Stimulated activated effector memory CD8-positive, alpha-beta T cell treated with anti-CD3 and anti-CD28 coated beads, Interleukin-12 subunit alpha, Interleukin-12 subunit beta, amount 100 ng/mL, for 72 hours (primary cell): ENCODE data around the gene BAMBI.
A peak's percentile ranks its signal among the peaks of the same experiment; 100 is the strongest.

Source experiments
- ATAC-seq: fragments of 150-1000 bp; cut with Tn5 transposase; 2 replicates; pipeline ENCODE4 v1.10.0; 2021
- DNase-seq, 2 donors: peaks; one replicate each; pipeline ENCODE4 v3.0.0; 2021 to 2022; ENCODE audit warnings: low spot score in 2 of 2
- H3K27ac Mint-ChIP-seq: one replicate; pipeline ENCODE4 v1.8.0; 2022; ENCODE audit warnings: mild to moderate bottlenecking, mixed read lengths
- H3K36me3 Mint-ChIP-seq: one replicate; pipeline ENCODE4 v1.8.0; 2022; ENCODE audit warnings: mild to moderate bottlenecking, mixed read lengths
- H3K4me1 Mint-ChIP-seq: one replicate; pipeline ENCODE4 v1.8.0; 2022; ENCODE audit warnings: mixed read lengths
- H3K4me3 Mint-ChIP-seq: one replicate; pipeline ENCODE4 v1.8.0; 2022; ENCODE audit warnings: mild to moderate bottlenecking, mixed read lengths
- H3K9me3 Mint-ChIP-seq: one replicate; pipeline ENCODE4 v1.8.0; 2022; ENCODE audit warnings: mixed read lengths

Gene BAMBI

DNA sequence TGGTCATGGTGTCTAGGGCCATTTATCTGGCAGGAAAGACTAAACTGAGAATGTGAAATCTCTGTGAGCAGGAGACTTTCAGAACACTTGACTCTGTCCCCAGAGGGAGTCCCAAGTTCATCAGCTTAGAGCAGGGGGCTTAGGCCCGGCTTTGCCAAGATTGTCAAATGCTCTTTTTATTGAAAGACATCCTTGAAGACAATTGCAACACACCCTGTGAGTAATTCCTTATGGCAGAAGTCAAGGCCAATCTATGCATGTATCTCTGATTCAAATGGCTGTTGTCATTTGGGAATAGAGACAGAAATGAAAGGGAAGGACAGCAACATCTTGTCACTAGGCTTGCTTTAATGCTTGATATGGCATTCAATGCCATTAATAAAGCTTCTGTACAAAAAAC is 33.7 kb downstream of the BAMBI start:
- no peak for ATAC-seq
- H3K36me3 Mint-ChIP-seq: no peaks in the 10 kb centered on the region
- no peak for DNase-seq
- H3K4me1 Mint-ChIP-seq: no peaks in the 10 kb centered on the region
- no peak overlapping the region for H3K27ac Mint-ChIP-seq
- H3K9me3 Mint-ChIP-seq: no peaks in the 10 kb centered on the region
- no peak overlapping the region for H3K4me3 Mint-ChIP-seq

DNA sequence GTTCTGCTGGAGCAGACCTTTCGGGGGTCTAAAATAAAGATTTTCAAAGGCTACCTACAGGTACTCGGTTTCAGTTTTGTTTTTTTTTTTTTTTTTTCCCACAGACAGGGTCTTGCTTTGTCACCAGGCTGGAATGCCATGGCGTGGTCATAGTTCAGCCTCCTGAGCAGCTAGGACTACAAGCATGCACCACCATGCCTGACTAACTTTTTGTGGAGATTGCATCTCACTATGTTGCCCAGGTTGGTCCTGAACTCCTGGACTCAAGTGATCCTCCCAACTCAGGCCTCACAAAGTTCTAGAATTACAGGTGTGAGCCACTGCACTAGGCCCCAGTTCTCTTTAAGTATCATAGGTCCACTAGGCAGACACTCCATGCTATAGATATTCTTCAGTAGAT is 34.5 kb downstream of the BAMBI start:
- ATAC-seq (no peak), DNase-seq (no peak)
- Mint-ChIP-seq H3K9me3 (no peaks in the 10 kb centered on the region), H3K4me3 (no peak overlapping the region), H3K36me3 (no peaks in the 10 kb centered on the region), H3K27ac (no peak overlapping the region), H3K4me1 (no peaks in the 10 kb centered on the region)

DNA sequence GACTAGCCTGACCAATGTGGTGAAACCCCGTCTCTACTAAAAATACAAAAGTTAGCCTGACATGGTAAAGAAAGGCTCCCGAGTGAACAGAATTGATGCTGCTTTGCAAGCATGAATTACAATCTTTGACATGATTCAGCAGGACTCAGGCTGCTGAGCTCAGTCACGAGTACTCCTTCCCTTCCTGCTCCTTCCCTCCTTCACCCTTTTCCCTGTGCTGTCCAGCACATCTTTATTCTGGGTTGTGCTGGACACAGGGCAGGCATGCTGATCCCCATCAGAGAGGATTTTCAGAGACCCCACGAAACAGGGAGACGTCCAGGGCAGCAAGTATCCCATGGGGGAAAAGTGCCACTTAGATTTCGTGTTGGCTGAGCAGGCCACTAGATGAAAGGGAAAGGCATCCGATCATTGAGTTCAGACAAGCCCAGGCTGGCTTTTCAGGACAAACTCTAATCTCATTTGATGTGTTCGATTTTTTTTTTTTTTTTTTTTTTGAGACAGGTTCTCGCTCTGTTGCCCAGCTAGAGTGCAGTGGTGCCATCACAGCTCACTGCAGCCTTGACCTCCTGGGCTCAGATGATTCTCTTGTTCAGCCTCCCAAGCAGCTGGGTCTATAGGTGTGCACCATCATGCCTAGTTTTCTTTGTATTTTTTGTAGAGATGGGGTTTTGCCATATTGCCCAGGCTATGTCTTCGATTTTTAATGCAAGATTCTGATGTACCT is 36.5 kb downstream of the BAMBI start:
- Mint-ChIP-seq H3K4me3 (no peak overlapping the region), H3K4me1 (no peaks in the 10 kb centered on the region), H3K9me3 (no peaks in the 10 kb centered on the region), H3K27ac (no peak overlapping the region), H3K36me3 (no peaks in the 10 kb centered on the region)
- ATAC-seq (no peak), DNase-seq (no peak)

DNA sequence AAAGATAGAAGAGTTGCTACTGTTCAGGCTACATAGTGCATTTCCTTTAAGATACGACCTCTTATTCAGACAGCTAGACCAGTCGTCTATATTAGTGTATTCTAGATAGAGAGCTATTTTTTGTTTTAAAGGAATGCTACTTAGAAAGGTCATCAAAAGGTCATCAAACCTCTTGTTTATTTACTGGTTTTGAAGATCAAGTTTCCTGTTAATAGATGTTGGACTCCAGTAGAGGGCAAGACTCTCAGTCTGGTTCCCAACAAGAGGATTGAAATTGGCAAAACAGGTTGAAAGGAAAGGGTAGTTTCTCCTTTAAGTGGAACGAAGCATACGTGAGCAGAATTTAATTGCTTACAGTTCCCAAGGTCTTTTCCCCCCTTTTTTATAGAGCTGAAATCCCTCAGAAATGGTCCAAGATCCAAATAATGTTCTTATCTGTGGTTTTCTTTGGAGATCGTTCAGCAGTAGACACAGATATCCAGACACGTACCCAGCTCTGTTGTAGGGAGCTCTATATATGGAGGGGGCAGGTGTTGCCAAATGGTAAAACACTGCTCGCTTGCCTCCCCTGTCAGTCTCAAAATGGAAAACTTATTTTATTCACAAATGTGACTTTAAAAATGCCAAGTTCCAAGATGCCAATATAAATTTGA is 37.2 kb downstream of the BAMBI start:
- Mint-ChIP-seq H3K27ac (no peak overlapping the region), H3K36me3 (no peaks in the 10 kb centered on the region), H3K4me3 (no peak overlapping the region), H3K9me3 (no peaks in the 10 kb centered on the region), H3K4me1 (no peaks in the 10 kb centered on the region)
- DNase-seq (no peak), ATAC-seq (no peak)

DNA sequence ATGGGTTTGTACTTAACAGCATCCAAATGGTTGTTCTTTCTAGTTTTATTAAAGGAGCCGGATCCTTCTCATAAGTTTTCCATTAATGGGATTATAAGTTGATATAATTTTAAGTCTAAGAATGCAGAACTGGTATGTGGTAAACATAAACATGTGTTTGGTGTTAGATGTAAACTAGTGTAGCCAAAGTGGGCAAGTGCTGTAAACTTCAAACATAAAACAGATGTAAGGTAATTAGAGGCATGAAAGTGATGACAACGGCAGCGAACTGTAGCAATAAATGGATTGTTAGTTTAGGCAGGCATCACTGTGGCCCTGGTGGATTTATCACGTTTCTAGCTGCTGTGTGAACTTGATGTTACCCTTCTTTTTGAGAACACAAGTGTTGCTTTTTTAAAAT is 37.9 kb downstream of the BAMBI start:
- Mint-ChIP-seq H3K4me1 (no peaks in the 10 kb centered on the region), H3K4me3 (no peak overlapping the region), H3K9me3 (no peaks in the 10 kb centered on the region), H3K36me3 (no peaks in the 10 kb centered on the region), H3K27ac (no peak overlapping the region)
- no peak for DNase-seq
- no peak for ATAC-seq

DNA sequence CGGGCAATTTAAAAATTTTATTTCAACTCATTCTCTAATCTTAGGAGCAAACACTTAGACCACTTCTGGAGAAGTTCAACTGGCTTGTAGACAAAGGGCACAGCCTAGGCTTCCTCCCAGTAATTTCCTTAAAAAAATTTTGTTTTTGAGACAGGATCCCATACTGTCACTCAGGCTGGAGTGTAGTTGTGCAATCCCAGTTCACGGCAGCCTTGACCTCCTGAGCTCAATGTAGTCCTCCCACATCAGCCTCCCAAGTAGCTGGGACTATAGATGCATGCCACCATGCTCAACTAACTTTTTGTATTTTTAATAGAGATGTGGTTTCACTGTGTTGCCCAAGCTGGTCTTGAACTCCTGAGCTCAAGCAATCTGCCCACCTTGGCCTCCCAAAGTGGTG is 38.4 kb downstream of the BAMBI start:
- H3K36me3 Mint-ChIP-seq: no peaks in the 10 kb centered on the region
- no peak for ATAC-seq

DNA sequence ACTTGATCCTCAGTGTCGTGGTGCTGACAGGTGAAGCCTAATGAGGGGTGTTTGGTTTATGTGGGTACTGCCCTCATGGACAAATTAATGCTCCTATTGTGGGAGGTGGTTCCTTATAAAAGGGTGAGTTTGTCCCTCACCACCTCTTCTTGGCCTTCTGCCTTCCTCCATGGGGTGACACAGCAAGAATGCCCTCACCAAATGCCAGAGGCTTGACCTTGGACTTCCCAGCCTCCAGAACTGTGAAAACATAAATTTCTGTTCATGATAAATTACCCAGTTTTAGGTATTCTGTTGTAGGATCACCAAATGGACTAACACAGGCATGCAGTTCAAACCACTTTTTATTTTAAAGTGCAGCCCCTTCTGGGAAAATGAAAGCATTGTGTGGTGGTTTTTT is 39.4 kb downstream of the BAMBI start:
- no peak overlapping the region for H3K27ac Mint-ChIP-seq

More for the DNA sequence above, 38.4 kb downstream of the BAMBI start:
- Mint-ChIP-seq H3K4me1 (no peaks in the 10 kb centered on the region), H3K9me3 (no peaks in the 10 kb centered on the region), H3K27ac (no peak overlapping the region), H3K4me3 (no peak overlapping the region)
- DNase-seq: no peak

DNA sequence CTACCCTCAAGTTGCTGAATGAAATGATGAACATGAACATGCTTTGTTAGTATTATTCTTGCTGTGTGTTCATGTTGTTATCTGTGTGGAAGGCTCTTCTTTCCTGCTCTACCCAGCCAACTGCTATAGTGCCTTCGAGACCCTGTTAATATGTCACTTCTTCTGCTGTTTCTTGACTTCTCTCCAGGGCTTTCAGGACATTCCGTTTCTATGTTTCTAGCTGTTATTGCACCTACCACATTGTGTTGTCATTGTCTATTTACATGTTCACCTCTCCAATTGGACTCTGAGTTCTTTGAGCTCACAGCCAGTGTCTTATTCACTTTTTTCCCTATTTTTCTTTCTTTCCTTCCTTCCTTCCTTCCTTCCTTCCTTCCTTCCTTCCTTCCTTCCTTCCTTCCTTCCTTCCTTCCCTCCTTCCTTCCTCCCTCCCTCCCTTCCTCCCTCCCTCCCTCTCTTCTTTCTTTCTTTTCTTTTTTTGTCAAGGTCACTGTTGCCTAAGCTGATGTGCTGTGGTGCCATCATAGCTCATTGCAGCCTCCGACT is 40.4 kb downstream of the BAMBI start:
- DNase-seq (no peak), ATAC-seq (no peak)
- H3K4me3 Mint-ChIP-seq: no peak overlapping the region
- H3K9me3 Mint-ChIP-seq: no peaks in the 10 kb centered on the region
- peaks cover 8% of the 10 kb centered on the region for H3K4me1 Mint-ChIP-seq
- H3K36me3 Mint-ChIP-seq: no peaks in the 10 kb centered on the region
- no peak overlapping the region for H3K27ac Mint-ChIP-seq

More for the DNA sequence above, 39.4 kb downstream of the BAMBI start:
- H3K4me3 Mint-ChIP-seq: no peak overlapping the region
- no peaks in the 10 kb centered on the region for H3K36me3 Mint-ChIP-seq
- H3K9me3 Mint-ChIP-seq: no peaks in the 10 kb centered on the region
- ATAC-seq (no peak), DNase-seq (no peak)
- H3K4me1 Mint-ChIP-seq: peaks cover under 1% of the 10 kb centered on the region

DNA sequence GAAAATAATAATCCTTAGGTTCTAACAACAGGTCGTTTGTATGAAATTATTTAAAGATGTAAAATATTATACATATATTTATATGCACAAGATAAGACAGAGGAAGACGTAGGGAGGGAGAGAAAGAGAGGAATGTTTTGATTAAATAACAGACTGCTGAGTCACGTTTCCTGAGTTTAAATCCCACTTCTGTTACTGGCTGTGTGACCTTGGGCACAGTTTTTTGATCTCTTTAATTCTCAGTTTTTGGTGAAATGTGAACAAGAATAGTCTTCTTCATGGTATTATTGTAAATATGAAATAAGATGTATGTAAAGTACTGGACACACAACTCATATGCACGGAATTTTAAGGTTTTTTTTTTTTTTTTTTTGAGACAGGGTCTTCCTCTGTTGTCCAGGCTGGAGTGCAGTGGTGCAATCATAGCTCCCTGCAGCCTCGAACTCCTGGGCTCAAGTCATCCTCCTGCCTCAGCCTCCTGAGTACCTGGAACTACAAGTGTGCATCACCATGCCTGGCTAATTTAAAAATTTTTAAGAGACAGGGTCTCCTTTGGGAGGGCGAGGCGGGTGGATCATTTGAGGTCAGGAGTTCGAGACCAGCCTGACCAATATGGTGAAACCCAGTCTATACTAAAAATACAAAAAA is 42.6 kb downstream of the BAMBI start:
- no peaks in the 10 kb centered on the region for H3K36me3 Mint-ChIP-seq
- no peak overlapping the region for H3K4me3 Mint-ChIP-seq

DNA sequence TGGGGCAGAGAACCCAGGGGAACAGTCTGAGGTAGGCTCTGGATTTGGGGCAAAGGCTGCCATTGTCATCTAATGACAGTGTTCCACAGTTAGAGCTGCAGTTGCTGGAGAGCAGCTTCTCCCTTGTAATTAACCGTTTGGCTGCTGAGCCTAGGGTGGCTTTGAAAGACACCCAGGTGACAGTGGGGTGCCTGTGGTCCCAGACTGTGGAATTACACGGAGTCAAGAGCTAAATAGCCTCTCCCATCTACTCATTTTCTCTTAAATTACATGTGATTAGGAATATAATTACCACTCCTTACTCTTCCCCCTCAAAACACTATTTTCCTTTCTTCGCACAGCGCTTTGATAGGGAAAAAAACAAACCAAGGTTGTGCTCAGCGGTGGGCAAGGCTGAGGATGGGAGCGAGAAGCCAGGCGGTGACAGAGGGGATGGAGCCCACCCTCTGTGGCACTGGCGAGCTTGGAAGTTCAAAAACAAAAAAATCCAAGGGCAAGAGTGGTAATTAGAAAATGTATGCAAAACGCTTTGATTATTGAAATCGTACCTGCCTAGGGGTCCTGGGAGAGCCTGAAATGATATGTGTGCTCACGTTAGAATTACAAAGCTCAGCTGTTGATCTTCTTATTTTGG is 44.1 kb downstream of the BAMBI start:
- H3K27ac Mint-ChIP-seq: no peak overlapping the region

More for the DNA sequence above, 42.6 kb downstream of the BAMBI start:
- H3K9me3 Mint-ChIP-seq: no peaks in the 10 kb centered on the region
- DNase-seq (no peak), ATAC-seq (no peak)
- no peak overlapping the region for H3K27ac Mint-ChIP-seq
- peaks cover 8% of the 10 kb centered on the region for H3K4me1 Mint-ChIP-seq

DNA sequence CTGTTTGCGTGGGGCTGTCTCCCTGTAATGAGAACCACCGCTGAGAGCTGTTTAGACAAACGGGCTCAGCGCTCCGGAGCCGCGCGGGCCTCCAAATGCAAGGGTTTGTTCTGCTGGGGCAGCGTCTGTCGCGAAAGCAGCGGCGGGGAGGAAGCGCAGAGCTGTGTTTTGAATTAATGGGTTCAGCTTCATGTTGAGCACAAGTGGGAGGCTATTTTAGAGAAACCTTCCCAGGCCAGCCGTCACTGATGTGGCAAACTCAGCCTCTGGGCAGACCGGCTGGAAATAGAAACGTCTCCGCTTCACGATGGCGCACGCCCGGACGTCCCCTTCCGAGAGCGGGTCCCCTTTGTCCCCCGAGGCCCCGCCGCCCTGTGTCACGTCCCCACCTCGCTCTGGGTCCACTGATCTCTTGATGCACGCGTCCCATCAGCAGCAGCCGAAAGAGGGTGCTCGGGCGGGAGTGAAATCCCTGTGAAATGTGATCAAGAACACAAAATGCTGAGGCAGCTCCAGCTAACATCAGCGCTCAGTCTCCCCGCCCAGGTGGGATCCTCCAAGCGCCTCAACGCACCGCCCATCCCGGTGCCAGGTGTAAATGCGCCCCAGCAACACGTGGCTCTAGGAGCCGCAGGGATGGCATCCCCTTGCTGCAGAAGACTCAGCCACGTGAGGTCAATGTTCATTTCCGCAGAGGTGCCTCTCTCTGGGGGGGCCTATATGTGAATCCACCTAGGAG is 44.9 kb downstream of the BAMBI start:
- H3K36me3 Mint-ChIP-seq: no peaks in the 10 kb centered on the region
- no peak overlapping the region for H3K27ac Mint-ChIP-seq
- ATAC-seq: no peak
- no peak for DNase-seq
- H3K4me3 Mint-ChIP-seq: peak overlapping the region; percentile 39
- no peaks in the 10 kb centered on the region for H3K9me3 Mint-ChIP-seq
- peaks cover 8% of the 10 kb centered on the region for H3K4me1 Mint-ChIP-seq

More for the DNA sequence above, 44.1 kb downstream of the BAMBI start:
- no peaks in the 10 kb centered on the region for H3K36me3 Mint-ChIP-seq
- peak overlapping the region; percentile 39 for H3K4me3 Mint-ChIP-seq
- no peaks in the 10 kb centered on the region for H3K9me3 Mint-ChIP-seq
- DNase-seq (no peak), ATAC-seq (no peak)
- peaks cover 8% of the 10 kb centered on the region for H3K4me1 Mint-ChIP-seq

DNA sequence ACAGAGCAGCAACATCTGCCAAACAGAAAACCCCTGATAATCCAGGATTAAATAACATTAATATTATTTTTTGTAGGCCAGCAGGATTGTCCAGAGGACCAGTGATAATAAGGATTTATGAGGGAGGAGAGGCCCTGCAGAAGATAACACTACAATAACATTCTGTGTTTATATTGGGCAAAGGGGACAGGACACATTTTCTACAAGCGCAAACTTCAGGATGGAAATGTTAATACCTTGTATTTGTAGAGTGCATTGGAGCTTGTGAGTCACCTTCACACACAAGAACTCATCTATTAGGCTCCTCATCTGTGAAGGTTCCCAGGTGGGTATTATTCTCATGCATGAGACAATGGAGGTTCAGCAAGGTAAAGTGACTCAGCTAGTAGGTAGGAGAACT is 51.0 kb downstream of the BAMBI start:
- H3K4me3 Mint-ChIP-seq: no peak overlapping the region
- no peak for ATAC-seq
- peaks cover 7% of the 10 kb centered on the region for H3K4me1 Mint-ChIP-seq
- no peak for DNase-seq
- peaks cover 2% of the 10 kb centered on the region for H3K9me3 Mint-ChIP-seq
- no peaks in the 10 kb centered on the region for H3K36me3 Mint-ChIP-seq
- H3K27ac Mint-ChIP-seq: no peak overlapping the region

DNA sequence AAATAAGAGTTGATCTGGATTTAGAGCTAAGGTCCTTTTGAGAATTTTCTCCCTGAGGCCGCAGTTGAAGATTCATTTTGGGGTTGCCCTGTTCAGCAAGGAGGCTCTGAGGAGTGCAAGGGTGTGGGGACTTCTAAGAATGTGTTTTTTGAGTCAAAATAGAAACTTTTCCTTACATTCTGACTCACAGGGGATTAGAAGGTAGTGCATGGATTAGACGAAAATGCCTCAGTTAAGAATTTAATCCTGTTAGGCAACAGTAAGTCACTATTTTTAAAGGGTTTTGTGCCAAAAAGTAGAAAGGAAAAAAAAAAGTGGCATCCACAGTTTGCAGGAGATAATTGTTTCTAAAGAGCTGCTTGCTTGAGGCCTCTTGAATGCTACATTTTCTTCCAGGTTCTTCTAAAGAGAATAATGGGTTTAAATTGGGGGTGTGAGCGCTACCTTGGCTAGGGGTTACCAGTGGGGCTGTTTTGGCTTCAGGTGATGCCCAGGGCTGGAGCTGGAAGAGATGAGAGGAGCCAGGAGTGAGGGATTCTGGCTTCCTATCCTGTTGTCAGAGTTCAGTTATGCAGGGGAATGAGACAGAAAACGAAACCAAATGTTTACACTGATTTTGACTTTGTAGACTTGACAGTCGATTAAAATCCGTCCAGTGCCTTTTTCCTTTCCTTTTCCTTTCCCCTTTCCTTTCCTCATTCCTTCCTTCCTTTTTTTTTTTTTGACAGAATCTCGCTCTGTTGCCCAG is 52.9 kb downstream of the BAMBI start:
- no peak overlapping the region for H3K4me3 Mint-ChIP-seq
- DNase-seq: no peak
- H3K9me3 Mint-ChIP-seq: peaks cover 7% of the 10 kb centered on the region
- ATAC-seq: no peak
- no peak overlapping the region for H3K27ac Mint-ChIP-seq
- no peaks in the 10 kb centered on the region for H3K36me3 Mint-ChIP-seq
- H3K4me1 Mint-ChIP-seq: peaks cover 7% of the 10 kb centered on the region

DNA sequence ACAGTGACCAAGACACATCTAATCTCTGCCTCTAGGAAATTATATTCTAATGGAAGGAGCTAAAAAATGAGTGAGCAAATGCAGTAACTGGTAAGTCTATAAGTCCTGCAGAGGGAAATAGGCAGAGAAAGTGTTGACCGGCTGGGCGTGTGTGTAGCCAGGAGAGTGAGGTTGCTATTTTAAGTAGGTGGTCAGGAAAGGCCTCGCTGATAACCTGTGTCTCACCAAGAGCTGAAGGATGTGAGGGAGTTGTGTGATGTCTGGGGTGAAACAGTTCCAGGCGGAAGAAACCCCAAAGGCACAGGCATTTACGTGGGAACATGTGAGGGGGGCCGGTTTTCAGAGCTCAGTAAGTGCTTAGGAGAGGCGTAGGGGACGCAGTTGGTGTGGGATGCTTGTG is 54.8 kb downstream of the BAMBI start:
- H3K4me1 Mint-ChIP-seq: peaks cover 7% of the 10 kb centered on the region
- no peaks in the 10 kb centered on the region for H3K36me3 Mint-ChIP-seq
- ATAC-seq (no peak), DNase-seq (no peak)
- H3K4me3 Mint-ChIP-seq: no peak overlapping the region
- H3K9me3 Mint-ChIP-seq: peaks cover 7% of the 10 kb centered on the region
- H3K27ac Mint-ChIP-seq: no peak overlapping the region
